Retinal pigment epithelial cell (primary cell): ENCODE data around the gene DYNLT2B.

Experiments
- DNase-seq: peaks from one replicate; pipeline ENCODE4 v3.0.0-alpha.2; 2010; ENCODE audit warnings: low read depth
- H3K4me3 ChIP-seq: 2 replicates; pipeline ENCODE4 v1.5.1; 2011; ENCODE audit warnings: mild to moderate bottlenecking, low read length, control low read depth, moderate library complexity
- TF ChIP-seq, protein P1 (sequence below): conservative IDR thresholded peaks from 2 replicates; pipeline ENCODE4 v1.5.1; 2011; ENCODE audit warnings: low read depth, low read length, control low read depth, inconsistent platforms

The DYNLT2B gene

GRCh38 chr3:196339493-196340254, 21.6 kb upstream of the DYNLT2B start:
- no peak for DNase-seq
- TF ChIP-seq, protein P1, sequence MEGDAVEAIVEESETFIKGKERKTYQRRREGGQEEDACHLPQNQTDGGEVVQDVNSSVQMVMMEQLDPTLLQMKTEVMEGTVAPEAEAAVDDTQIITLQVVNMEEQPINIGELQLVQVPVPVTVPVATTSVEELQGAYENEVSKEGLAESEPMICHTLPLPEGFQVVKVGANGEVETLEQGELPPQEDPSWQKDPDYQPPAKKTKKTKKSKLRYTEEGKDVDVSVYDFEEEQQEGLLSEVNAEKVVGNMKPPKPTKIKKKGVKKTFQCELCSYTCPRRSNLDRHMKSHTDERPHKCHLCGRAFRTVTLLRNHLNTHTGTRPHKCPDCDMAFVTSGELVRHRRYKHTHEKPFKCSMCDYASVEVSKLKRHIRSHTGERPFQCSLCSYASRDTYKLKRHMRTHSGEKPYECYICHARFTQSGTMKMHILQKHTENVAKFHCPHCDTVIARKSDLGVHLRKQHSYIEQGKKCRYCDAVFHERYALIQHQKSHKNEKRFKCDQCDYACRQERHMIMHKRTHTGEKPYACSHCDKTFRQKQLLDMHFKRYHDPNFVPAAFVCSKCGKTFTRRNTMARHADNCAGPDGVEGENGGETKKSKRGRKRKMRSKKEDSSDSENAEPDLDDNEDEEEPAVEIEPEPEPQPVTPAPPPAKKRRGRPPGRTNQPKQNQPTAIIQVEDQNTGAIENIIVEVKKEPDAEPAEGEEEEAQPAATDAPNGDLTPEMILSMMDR, result no peak
- no peak overlapping the region for H3K4me3 ChIP-seq

DNA sequence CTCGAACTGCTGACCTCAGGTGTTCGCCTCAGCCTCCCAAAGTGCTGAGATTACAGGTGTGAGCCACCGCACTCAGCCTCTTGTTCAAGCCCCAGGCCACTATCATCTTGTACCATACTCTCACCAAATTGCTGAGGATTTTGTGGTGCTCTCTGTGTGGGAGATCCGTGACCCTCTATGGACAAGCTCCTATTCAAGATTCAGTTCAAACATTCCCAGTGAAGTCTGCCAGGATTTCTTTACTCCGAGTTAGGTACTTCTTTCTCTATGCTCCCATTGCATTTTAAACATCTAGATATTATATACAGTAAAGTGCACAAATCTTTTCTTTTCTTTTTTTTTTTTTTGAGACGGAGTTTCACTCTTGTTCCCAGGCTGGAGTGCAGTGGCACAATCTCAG, 21.0 kb upstream of the DYNLT2B start:
- DNase-seq, result no peak
- no peak overlapping the region for H3K4me3 ChIP-seq
- TF ChIP-seq, protein P1, result no peak

DNA sequence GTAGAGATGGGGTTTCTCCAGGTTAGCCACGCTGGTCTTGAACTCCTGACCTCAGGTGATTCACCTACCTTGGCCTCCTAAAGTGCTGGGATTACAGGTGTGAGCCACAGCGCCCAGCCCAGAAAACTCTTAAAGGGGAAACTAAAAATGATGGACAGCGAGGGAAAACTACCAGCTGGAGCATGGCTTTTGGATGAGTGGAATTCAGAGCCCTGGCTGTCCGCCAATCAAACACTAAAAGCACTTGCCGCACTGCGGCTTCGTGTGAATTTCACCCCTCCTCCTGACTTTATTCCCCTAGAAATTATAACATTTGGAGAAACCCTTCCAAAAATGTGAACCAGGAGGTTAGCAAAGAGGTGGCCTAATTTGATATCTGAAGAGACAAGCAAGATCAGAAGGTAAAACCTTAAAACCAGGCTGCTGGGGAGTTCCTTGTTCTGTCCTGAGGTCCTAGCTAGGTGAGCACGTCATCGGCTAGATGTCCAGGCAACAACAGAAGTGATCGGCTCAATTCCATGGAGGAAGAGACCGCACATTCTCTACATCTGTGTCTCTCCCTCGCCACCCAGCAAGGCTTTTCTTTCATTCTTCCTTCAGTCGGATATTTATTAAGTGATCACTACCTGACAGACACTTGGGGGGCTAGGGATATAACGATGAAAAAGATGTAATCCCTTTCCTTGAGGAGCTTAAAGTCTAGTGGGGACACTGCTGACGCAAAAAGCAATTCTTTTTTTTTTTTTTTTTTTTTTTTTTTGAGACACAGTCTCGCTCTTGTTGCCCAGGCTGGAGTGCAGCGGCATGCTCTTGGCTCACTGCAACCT, 18.5 kb upstream of the DYNLT2B start:
- DNase-seq, result no peak
- TF ChIP-seq, protein P1, result no peak
- no peak overlapping the region for H3K4me3 ChIP-seq

DNA sequence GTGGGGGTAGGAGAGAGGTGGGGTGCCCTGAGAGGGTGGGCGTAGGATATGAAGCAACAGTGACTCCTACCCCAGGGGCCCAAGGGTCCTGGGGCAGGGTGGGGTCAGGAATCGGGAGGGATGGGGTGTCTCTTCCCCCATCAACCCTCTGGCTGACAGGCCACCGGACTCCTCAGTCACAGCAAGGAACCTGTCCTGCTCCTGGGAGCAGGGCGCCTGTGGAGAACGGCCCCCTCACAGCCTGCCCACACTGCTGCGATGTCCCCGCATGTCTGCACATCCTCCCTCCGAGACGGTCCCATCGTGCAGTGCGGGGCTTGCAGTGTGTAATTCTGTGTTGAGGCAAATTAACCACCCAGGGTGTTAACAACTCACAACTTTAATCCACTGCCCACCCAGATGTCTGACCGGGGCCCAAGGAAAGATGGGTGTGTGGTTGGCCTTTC, 17.5 kb upstream of the DYNLT2B start:
- H3K4me3 ChIP-seq, result no peak overlapping the region
- TF ChIP-seq, protein P1, result no peak
- DNase-seq, result no peak

DNA sequence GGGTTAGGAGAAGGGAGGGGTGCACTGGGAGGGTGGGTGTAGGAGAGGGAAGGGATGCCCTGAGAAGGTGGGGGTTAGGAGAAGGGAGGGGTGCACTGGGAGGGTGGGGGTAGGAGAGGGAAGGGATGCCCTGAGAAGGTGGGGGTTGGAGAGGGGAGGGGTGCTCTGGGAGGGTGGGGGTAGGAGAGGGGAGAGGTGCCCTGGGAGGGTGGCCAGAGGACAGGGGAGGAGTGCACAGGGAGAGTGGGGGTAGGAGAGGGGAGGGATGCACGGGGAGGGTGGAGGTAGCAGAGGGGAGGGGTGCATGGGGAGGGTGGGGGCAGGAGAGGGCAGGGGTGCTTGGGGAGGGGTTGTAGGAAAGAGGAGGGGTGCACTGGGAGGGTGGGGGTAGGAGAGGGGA, 16.9 kb upstream of the DYNLT2B start:
- no peak overlapping the region for H3K4me3 ChIP-seq
- TF ChIP-seq, protein P1, result no peak
- DNase-seq, result no peak

DNA sequence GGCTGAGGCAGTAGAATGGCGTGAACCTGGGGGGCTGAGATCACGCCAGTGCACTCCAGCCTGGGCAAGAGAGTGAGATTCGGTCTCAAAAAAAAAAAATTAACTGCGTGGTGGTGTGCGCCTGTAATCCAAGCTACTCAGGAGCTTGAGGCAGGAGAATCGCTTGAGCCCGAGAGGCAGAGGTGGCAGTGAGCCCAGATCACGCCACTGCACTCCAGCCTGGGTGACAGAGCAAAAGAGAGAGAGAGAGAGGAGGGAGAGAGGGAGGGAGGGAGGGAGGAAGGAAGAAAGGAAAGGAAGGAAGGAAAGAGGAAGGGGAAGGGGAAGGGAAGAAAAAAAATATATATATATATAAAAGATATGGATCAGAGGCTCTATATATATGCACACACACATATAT, 14.1 kb upstream of the DYNLT2B start:
- TF ChIP-seq, protein P1, result no peak
- H3K4me3 ChIP-seq, result no peak overlapping the region
- DNase-seq, result no peak
